ENCODE data around the gene TNIP1.
A peak's percentile ranks its signal among the peaks of the same experiment; 100 is the strongest.

The TNIP1 gene

DNA sequence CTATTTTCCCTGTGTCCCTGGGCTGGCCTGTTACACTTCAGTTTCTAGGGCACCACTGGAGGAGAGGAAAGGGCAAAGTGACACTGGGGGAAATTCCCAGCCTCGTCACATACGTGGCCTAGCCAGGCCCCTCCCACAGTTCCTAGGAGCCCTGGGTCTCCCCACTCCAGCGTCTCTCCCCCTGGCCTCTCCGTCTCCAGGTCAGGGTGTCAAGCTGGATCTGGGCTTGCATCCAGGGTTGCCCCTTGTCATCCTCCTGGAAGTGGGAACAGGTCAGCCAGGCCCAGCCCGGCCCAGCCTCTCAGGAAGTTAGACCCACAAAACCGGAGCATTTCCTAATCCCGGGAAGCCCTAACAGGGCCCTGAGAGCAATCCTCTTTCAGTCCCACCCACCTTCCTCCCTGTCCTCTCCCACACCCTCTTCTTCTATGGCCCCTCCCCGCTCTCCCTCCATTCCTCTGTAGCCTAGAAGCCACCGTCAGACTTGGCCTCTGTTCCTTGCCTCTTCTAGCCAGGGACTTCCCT, 4.7 kb upstream of the TNIP1 start:
- Histone ChIP-seq H3K27me3 (ENCODE audit: insufficient read depth, low read length) (no peaks in the 10 kb centered on the region), H3K27ac (ENCODE audit: low read depth, low read length) (peak overlapping the region; percentile 63; the same call in 1 of the 2 replicates), H3K79me2 (ENCODE audit: control insufficient read depth, insufficient read depth, low read length, unreplicated experiment) (peaks cover 3% of the 10 kb centered on the region), H3K4me1 (ENCODE audit: control insufficient read depth, insufficient read depth, low read length, unreplicated experiment) (peaks cover 36% of the 10 kb centered on the region), H3K4me3 (ENCODE audit: low read depth, low read length) (no peak overlapping the region), H3K36me3 (ENCODE audit: insufficient read depth, low read length) (no peaks in the 10 kb centered on the region), H2AFZ (ENCODE audit: low read length, unreplicated experiment) (no peak overlapping the region)

DNA sequence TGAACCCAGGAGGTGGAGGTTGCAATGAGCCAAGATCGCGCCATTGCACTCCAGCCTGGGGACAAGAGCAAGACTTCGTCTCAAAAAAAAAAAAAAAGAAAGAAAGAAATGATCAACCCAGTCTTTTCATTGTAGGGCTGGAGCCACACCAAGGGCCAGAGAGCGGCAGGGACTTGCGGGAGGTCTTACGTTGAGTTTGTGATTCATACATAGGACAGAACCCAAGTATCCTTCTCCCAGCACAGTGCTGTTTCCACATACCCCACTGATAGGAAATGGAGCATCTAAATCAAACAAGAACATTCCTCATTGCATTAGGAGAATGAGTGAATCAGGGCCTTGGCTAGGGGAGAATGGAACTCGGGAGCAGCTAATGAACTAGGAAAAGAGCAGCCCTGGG, 3.5 kb upstream of the TNIP1 start:
- Histone ChIP-seq H3K27me3 (ENCODE audit: insufficient read depth, low read length) (no peaks in the 10 kb centered on the region), H2AFZ (ENCODE audit: low read length, unreplicated experiment) (no peak overlapping the region), H3K4me1 (ENCODE audit: control insufficient read depth, insufficient read depth, low read length, unreplicated experiment) (peaks cover 39% of the 10 kb centered on the region), H3K79me2 (ENCODE audit: control insufficient read depth, insufficient read depth, low read length, unreplicated experiment) (peaks cover 11% of the 10 kb centered on the region), H3K4me3 (ENCODE audit: low read depth, low read length) (no peak overlapping the region), H3K27ac (ENCODE audit: low read depth, low read length) (peak overlapping the region; percentile 63; the same call in 1 of the 2 replicates), H3K36me3 (ENCODE audit: insufficient read depth, low read length) (no peaks in the 10 kb centered on the region)

DNA sequence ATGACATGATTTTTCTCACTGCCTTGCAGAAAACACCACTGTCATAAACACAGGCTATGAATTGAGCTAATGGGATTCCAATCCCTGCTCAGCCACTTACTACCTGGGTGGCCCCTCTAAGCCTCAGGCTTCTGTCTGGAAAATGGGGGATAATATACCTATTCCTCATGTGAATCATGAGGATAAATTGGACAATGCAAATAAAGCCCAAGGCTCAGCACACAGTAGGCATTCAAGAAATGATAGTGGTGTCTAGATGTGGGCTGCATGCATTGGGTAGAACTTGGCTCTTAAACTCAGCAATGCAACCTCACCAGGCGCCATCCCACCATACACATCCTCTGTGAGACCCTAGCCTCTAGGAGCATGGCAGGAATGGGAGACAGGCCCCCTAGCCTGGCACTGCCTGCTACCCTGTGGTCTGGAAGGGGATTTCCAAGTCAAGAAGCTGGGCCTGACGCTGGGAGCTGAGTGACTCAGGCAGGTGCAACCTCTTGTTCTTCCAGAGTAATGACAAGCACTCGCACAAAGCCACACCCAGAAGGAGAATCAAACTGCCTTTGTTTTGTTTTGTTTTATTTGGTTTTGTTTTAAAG, 2.3 kb upstream of the TNIP1 start:
- Histone ChIP-seq H3K36me3 (ENCODE audit: insufficient read depth, low read length) (peaks cover under 1% of the 10 kb centered on the region; the same call in 1 of the 2 replicates), H3K27me3 (ENCODE audit: insufficient read depth, low read length) (no peaks in the 10 kb centered on the region), H3K4me3 (ENCODE audit: low read depth, low read length) (no peak overlapping the region), H3K27ac (ENCODE audit: low read depth, low read length) (peak overlapping the region; percentile 94; the same call in 1 of the 2 replicates), H3K79me2 (ENCODE audit: control insufficient read depth, insufficient read depth, low read length, unreplicated experiment) (peaks cover 23% of the 10 kb centered on the region), H3K4me1 (ENCODE audit: control insufficient read depth, insufficient read depth, low read length, unreplicated experiment) (peaks cover 51% of the 10 kb centered on the region), H2AFZ (ENCODE audit: low read length, unreplicated experiment) (no peak overlapping the region)

DNA sequence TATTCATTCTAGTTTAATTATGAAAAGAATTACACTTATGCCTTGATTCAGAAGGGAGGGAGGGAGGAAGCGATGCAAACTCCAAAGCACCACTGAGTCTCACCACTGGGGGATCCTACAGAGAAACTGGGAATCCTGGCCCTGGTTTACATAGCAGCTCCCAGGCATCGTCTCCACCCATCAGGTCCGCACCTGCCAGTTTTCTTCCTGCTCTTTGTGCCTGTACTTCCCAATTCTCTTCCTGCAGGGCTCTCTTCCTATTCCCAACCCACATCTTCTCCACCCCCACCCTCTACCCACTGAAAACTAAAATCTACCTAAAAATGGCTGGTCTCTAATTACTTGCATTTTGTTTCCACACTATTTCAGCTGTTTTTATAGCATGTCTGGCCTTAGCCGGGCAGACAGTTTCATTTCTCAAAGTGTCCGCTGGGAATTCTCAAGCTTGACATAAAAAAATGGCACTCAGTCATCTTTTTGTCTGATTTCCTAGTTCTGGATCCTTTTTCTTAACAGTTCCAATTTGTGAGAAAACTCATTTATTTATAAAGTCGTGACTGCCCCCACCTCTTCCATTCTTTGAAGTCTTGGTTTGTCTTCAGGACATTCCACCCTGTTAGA, 1.6 kb upstream of the TNIP1 start:
- Histone ChIP-seq H3K79me2 (ENCODE audit: control insufficient read depth, insufficient read depth, low read length, unreplicated experiment) (peaks cover 31% of the 10 kb centered on the region), H3K27ac (ENCODE audit: low read depth, low read length) (peak overlapping the region; percentile 94; the same call in 1 of the 2 replicates)

DNA sequence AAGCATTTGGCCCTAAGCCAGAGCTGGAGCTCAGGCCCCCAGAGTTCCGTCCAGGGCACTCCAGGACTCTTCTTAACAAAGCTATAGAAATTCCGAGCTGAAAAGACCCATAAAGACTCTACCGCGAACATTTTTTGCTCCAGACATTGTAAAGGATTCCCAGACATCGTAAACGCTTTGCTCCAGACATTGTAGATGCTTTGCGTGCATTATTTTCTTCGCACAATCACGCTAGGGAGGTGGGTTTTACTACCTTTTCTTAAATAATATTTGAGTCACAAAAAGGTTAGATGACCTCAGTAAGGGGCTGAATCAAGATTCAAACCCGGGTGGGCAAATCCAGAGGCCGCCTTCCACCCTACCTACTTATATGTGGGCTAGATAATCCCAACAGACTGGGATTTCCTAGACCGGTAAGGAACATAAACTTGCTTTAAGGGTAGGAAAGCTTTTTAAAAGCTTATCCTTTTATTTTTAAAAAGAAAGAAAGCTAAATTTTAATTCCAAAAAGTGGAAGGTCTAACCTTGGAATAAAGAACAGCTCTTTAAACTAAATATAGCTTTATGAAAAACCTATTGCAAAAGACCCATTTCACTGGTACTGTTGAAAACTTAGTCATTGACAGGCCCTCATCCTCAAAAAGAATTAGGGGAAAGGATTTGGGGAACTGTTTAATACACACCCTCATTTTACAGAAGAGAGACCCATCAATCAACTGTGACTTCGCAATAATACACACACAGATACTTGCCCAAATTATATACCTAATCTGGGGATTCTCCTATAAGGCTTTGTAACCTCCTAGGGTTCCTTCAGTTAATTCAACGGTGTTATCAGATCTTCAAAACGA, 822 bp upstream of the TNIP1 start:
- Histone ChIP-seq H3K36me3 (ENCODE audit: insufficient read depth, low read length) (peaks cover 12% of the 10 kb centered on the region; the same call in 1 of the 2 replicates), H3K79me2 (ENCODE audit: control insufficient read depth, insufficient read depth, low read length, unreplicated experiment) (peaks cover 39% of the 10 kb centered on the region), H2AFZ (ENCODE audit: low read length, unreplicated experiment) (no peak overlapping the region), H3K27me3 (ENCODE audit: insufficient read depth, low read length) (no peaks in the 10 kb centered on the region), H3K4me3 (ENCODE audit: low read depth, low read length) (peak overlapping the region; percentile 93), H3K27ac (ENCODE audit: low read depth, low read length) (peak overlapping the region; percentile 94), H3K4me1 (ENCODE audit: control insufficient read depth, insufficient read depth, low read length, unreplicated experiment) (peaks cover 62% of the 10 kb centered on the region)

More for the DNA sequence above, 1.6 kb upstream of the TNIP1 start:
- Histone ChIP-seq H2AFZ (ENCODE audit: low read length, unreplicated experiment) (no peak overlapping the region), H3K27me3 (ENCODE audit: insufficient read depth, low read length) (no peaks in the 10 kb centered on the region), H3K36me3 (ENCODE audit: insufficient read depth, low read length) (peaks cover 8% of the 10 kb centered on the region; the same call in 1 of the 2 replicates), H3K4me1 (ENCODE audit: control insufficient read depth, insufficient read depth, low read length, unreplicated experiment) (peaks cover 55% of the 10 kb centered on the region), H3K4me3 (ENCODE audit: low read depth, low read length) (peak overlapping the region; percentile 93)

DNA sequence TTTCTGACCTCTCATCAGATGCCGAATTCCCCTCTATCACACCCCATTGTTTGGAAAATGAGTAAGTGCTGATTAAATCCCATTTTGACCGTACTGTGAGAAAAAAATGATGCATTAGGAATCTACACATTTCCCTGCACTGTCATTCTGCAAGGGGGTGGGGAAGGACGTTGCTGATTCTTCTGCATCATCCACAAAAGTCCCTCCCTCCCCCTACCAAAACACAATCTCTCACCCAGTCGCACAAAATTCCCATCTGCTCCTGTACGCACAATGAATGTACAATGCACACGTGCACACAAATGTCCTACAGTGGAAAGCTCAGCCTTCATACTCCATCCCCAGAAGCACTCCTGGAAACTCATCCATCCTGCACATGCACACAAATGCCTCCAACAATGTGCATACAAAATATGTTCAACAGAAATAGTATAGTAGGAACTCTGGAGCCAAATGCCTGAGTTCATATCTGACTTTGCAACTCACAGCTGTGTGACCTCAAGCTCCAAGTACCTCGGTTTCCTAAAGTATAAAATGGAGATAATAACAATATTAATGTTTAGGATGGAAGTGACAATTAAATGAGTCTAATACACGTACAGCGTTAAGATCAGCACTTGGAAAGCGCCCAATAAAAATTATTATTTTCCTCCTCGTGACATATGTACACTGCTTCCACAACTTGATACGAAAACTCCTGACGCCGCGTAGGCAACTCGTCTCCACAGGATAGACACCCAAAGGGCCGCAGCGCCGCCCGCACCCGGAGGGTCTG, 809 bp downstream of the TNIP1 start:
- no peak overlapping the region for H2AFZ ChIP-seq (ENCODE audit: low read length, unreplicated experiment)

DNA sequence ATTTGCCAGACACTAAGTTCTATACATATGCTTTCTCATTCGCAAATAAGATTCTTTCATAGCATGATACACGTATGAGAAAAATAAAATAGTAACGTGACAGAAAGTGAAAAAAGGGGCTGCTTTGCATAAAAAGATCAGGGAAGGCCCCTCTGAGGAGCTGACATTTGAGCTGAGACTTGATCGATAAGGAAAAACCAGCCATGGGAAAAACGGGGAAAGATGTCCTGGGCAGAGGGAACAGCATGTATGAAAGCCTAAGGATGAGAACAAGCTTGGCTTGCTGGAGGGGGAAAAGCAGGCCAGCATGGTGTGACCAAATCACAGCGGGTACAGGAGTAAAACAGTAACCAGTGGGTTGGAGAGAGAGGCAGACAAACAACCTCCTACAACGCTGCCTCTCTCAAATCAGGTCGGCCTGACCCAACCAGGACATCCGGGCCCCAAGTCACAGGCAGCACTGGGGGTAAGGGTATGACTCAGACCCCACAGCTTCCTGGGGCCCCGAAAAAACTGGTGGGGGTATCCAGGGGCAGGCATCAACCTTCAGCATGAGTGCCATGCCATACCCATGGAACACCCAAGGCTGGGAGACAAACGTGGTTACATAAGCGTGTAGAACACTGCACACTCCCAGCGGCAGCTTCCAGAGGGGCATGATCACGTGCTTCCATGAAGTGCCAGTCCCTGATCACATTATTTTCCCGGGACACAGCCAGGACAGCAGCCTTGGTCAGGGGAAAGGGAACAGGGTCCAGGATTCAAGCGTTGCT, 2.2 kb downstream of the TNIP1 start:
- Histone ChIP-seq H3K27ac (ENCODE audit: low read depth, low read length) (peak overlapping the region; percentile 94; the same call in 1 of the 2 replicates), H3K4me1 (ENCODE audit: control insufficient read depth, insufficient read depth, low read length, unreplicated experiment) (peaks cover 60% of the 10 kb centered on the region), H2AFZ (ENCODE audit: low read length, unreplicated experiment) (no peak overlapping the region), H3K27me3 (ENCODE audit: insufficient read depth, low read length) (no peaks in the 10 kb centered on the region), H3K79me2 (ENCODE audit: control insufficient read depth, insufficient read depth, low read length, unreplicated experiment) (peaks cover 66% of the 10 kb centered on the region), H3K4me3 (ENCODE audit: low read depth, low read length) (peak overlapping the region; percentile 13; the same call in 1 of the 2 replicates), H3K36me3 (ENCODE audit: insufficient read depth, low read length) (peaks cover 12% of the 10 kb centered on the region; the same call in 1 of the 2 replicates)

More for the DNA sequence above, 809 bp downstream of the TNIP1 start:
- Histone ChIP-seq H3K27ac (ENCODE audit: low read depth, low read length) (peak overlapping the region; percentile 94), H3K36me3 (ENCODE audit: insufficient read depth, low read length) (peaks cover 12% of the 10 kb centered on the region; the same call in 1 of the 2 replicates), H3K27me3 (ENCODE audit: insufficient read depth, low read length) (no peaks in the 10 kb centered on the region), H3K4me3 (ENCODE audit: low read depth, low read length) (peak overlapping the region; percentile 93), H3K79me2 (ENCODE audit: control insufficient read depth, insufficient read depth, low read length, unreplicated experiment) (peaks cover 55% of the 10 kb centered on the region), H3K4me1 (ENCODE audit: control insufficient read depth, insufficient read depth, low read length, unreplicated experiment) (peaks cover 67% of the 10 kb centered on the region)

DNA sequence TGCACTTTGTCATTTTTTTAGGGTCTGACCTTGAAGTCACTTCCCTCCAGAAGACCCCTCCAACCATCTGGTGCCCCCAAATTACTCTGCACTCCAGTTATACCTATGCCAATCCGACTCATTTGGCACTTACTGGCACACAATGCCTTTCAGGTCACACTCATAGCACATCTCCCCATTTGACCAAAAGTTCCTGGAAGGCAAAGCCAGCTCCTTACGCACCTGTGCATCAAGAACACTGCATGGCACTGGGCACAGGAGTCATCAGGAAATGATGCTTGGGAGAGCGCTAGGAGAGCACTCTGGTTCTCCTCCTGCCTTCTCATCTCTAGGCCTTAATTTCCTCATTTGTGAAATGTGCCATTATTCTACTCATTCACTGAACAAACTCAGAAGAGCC, 2.9 kb downstream of the TNIP1 start:
- no peak overlapping the region for H3K27ac ChIP-seq (ENCODE audit: low read depth, low read length)
- H3K79me2 ChIP-seq (ENCODE audit: control insufficient read depth, insufficient read depth, low read length, unreplicated experiment), result peaks cover 73% of the 10 kb centered on the region
- H3K36me3 ChIP-seq (ENCODE audit: insufficient read depth, low read length), result peaks cover 16% of the 10 kb centered on the region
- H2AFZ ChIP-seq (ENCODE audit: low read length, unreplicated experiment), result no peak overlapping the region
- no peaks in the 10 kb centered on the region for H3K27me3 ChIP-seq (ENCODE audit: insufficient read depth, low read length)
- 0 out of 2 replicates have a peak overlapping the region, but pooled peaks have one; percentile 13 for H3K4me3 ChIP-seq (ENCODE audit: low read depth, low read length)
- H3K4me1 ChIP-seq (ENCODE audit: control insufficient read depth, insufficient read depth, low read length, unreplicated experiment), result peaks cover 59% of the 10 kb centered on the region

DNA sequence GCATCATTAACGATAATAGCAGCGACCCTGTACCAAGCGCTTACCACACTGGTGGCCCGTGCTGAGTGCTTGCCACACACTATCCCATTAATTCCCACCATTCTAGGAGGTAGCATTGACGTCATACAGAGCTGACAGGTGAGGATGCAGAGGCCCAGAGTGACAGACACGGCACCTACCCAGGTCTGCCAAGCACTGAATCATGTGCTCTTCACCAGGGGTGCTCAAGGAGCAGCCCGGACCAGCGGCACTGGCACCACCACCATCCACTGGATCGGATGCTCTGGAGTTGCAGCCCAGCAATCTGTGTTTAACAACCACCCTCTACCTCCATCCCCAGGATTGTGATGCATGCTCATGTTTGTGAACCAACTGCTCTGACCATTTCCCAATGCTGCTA, 3.4 kb downstream of the TNIP1 start:
- Histone ChIP-seq H3K4me1 (ENCODE audit: control insufficient read depth, insufficient read depth, low read length, unreplicated experiment) (peaks cover 59% of the 10 kb centered on the region), H3K27ac (ENCODE audit: low read depth, low read length) (no peak overlapping the region), H3K36me3 (ENCODE audit: insufficient read depth, low read length) (peaks cover 16% of the 10 kb centered on the region), H2AFZ (ENCODE audit: low read length, unreplicated experiment) (no peak overlapping the region), H3K4me3 (ENCODE audit: low read depth, low read length) (no peak overlapping the region), H3K79me2 (ENCODE audit: control insufficient read depth, insufficient read depth, low read length, unreplicated experiment) (peaks cover 76% of the 10 kb centered on the region), H3K27me3 (ENCODE audit: insufficient read depth, low read length) (no peaks in the 10 kb centered on the region)
